Activated B cell treated with CpG ODN at 0.5 μM for 24 hours (primary cell): ENCODE results near the gene ZNF568. TPM values are rescaled to one million over a fixed set of nuclear protein-coding genes. Genes with fewer than 3 reads are reported as not detected.

Source experiments
- ATAC-seq: fragments of 200-7000 bp; cut with Tn5 transposase; one replicate; pipeline ENCODE4 v1.10.0; 2021; ENCODE audit warnings: low read depth, mild to moderate bottlenecking, moderate library complexity
- CTCF ChIA-PET: fragments of 350-600 bp; sonication (Branson Sonifier 250); formaldehyde crosslinking; loops from one replicate; lab custom pipeline; 2021; ENCODE audit warnings: antibody characterized with exemption; lab: Charles Lee
- POLR2A ChIA-PET: fragments of 350-600 bp; sonication (Branson Sonifier 250); formaldehyde crosslinking; loops from one replicate; lab custom pipeline; 2021; ENCODE audit warnings: antibody characterized with exemption; lab: Charles Lee
- DNase-seq: peaks from one replicate; pipeline ENCODE4 v3.0.0; 2022
- H3K27ac Mint-ChIP-seq: one replicate; pipeline ENCODE4 v1.8.0; 2020; ENCODE audit warnings: mixed read lengths
- H3K27me3 Mint-ChIP-seq: one replicate; pipeline ENCODE4 v1.8.0; 2021; ENCODE audit warnings: mixed read lengths
- H3K36me3 Mint-ChIP-seq: one replicate; pipeline ENCODE4 v1.8.0; 2021; ENCODE audit warnings: low read depth, mixed read lengths
- H3K4me1 Mint-ChIP-seq: one replicate; pipeline ENCODE4 v1.8.0; 2021; ENCODE audit warnings: mixed read lengths
- H3K4me3 Mint-ChIP-seq: one replicate; pipeline ENCODE4 v1.8.0; 2020; ENCODE audit warnings: mild to moderate bottlenecking, mixed read lengths
- H3K9me3 Mint-ChIP-seq: one replicate; pipeline ENCODE4 v1.8.0; 2020; ENCODE audit warnings: mixed read lengths
- CTCF ChIP-seq: fragments of 200-600 bp; IDR thresholded peaks from one replicate; pipeline ENCODE4 v1.8.0; 2022; ENCODE audit warnings: antibody characterized with exemption, mild to moderate bottlenecking
- intact Hi-C: fragments of 100-400 bp; cut with micrococcal nuclease; formaldehyde crosslinking; loops from one replicate; pipeline ENCODE4 v1.15.1; 2024
- total RNA-seq: library from RNA; stranded (reverse); gene quantifications from 2 replicates; pipeline ENCODE4 v1.2.3, GENCODE V29; 2022

ZNF568 gene
- total RNA-seq, result 12.0 and 13.4 TPM in 2 replicates

GRCh38 chr19:36915992-36916830 lies at the start of gene ZNF568, which contains the start of gene ZNF829:
Gene ZNF568, plus strand, starts transcription at chr19:36916332. Its CDS starts 6,439 bp downstream, at chr19:36922771.
Gene ZNF829, minus strand, starts transcription at chr19:36916291. Its CDS starts 1,124 bp downstream, at chr19:36915167.
- intact Hi-C loops, result loop anchor here (1.0 to 10.0 kb wide), 14 partner anchors 57 to 553 kb away; partner anchors contain the start of genes ZNF260, ZNF345, ZNF382 and ZNF420
- POLR2A ChIA-PET, result interaction anchor here (0.8 to 1.2 kb wide), 6 partner anchors 66 to 553 kb away, joined by 3 to 8 read pairs (median 3); partner anchors contain the start of genes ZNF345, ZNF566 and ZNF570
- no peak for TF ChIP-seq CTCF
- H3K9me3 Mint-ChIP-seq, result peaks cover 9% of the 10 kb centered on the region
- DNase-seq, result peak; percentile 87
- peak within 1 kb of the TSS; percentile 91 for H3K4me3 Mint-ChIP-seq
- CTCF ChIA-PET, result no interaction called here
- peaks cover 63% of the 10 kb centered on the region for H3K36me3 Mint-ChIP-seq
- H3K27me3 Mint-ChIP-seq, result no peaks in the 10 kb centered on the region
- peak within 1 kb of the TSS; percentile 91 for H3K27ac Mint-ChIP-seq
- peaks cover 26% of the 10 kb centered on the region for H3K4me1 Mint-ChIP-seq
- ATAC-seq, result peak; percentile 93

- Mint-ChIP-seq H3K4me1 (no peaks in the 10 kb centered on the region), H3K27me3 (no peaks in the 10 kb centered on the region), H3K4me3 (no peak overlapping the region), H3K36me3 (peaks cover 70% of the 10 kb centered on the region), H3K9me3 (peaks cover 44% of the 10 kb centered on the region), H3K27ac (no peak overlapping the region)
- DNase-seq, result no peak
- intact Hi-C loops, result no loop called here
- ATAC-seq, result no peak
- ChIA-PET POLR2A (no interaction called here), CTCF (no interaction called here)
- no peak for TF ChIP-seq CTCF
Observed at GRCh38 chr19:36876993-36877938, 38.9 kb upstream of the ZNF568 start.

GRCh38 chr19:36891768-36892357 lies 24.3 kb upstream of the ZNF568 start:
- ChIA-PET CTCF (no interaction called here), POLR2A (no interaction called here)
- intact Hi-C loops, result no loop called here
- Mint-ChIP-seq H3K27ac (no peak overlapping the region), H3K9me3 (peaks cover 57% of the 10 kb centered on the region), H3K27me3 (no peaks in the 10 kb centered on the region), H3K36me3 (peaks cover 76% of the 10 kb centered on the region), H3K4me1 (no peaks in the 10 kb centered on the region), H3K4me3 (no peak overlapping the region)
- no peak for TF ChIP-seq CTCF
- ATAC-seq, result no peak
- no peak for DNase-seq

- CTCF ChIA-PET, result no interaction called here
- POLR2A ChIA-PET, result no interaction called here
- Mint-ChIP-seq H3K27ac (no peak overlapping the region), H3K36me3 (peaks cover 85% of the 10 kb centered on the region), H3K4me3 (no peak overlapping the region), H3K9me3 (peaks cover 57% of the 10 kb centered on the region), H3K4me1 (no peaks in the 10 kb centered on the region), H3K27me3 (no peaks in the 10 kb centered on the region)
- intact Hi-C loops, result no loop called here
- DNase-seq (no peak), ATAC-seq (no peak)
- TF ChIP-seq CTCF, result no peak
Observed at GRCh38 chr19:36894849-36895383, 21.2 kb upstream of the ZNF568 start.
